HepG2 (cell line): Measurements from ENCODE around the gene SOSTDC1. TPM values are rescaled to one million over a fixed set of nuclear protein-coding genes. Genes with fewer than 3 reads are reported as not detected.

Experiments used
- ATAC-seq: fragments of 200-7000 bp; cut with Tn5 transposase; 3 replicates; pipeline ENCODE4 v1.9.1; 2020; ENCODE audit warnings: mild to moderate bottlenecking, moderate library complexity
- BruUV-seq: library from RNA; stranded (reverse); fragments of 400-500 nt; replicated peaks from 2 replicates; lab custom pipeline; 2021; lab: Mats Ljungman, UMichigan
- CTCF ChIA-PET: fragments of 300-600 bp; formaldehyde crosslinking; extraction: SDS; loops from one replicate; lab custom pipeline; 2021; ENCODE audit warnings: low total read pairs, inconsistent platforms, low intra/inter-chr PET ratio; lab: Yijun Ruan, JAX
- POLR2A ChIA-PET: fragments of 350-600 bp; sonication (Branson Sonifier 250); formaldehyde crosslinking; loops from one replicate; lab custom pipeline; 2020; ENCODE audit warnings: antibody characterized with exemption, inconsistent platforms; lab: Yijun Ruan, JAX
- DNase-seq: peaks from one replicate; pipeline ENCODE4 v3.0.0-alpha.2; 2015; ENCODE audit warnings: low spot score
- FAIRE-seq: peaks from 3 replicates; lab custom pipeline; 2011; peaks lifted over from hg19 to GRCh38; lab: Jason Lieb, UNC
- H2AFZ ChIP-seq: one replicate; pipeline ENCODE4 v1.6.1; 2011; ENCODE audit warnings: low read length, inconsistent platforms
- H3K27ac ChIP-seq: fragments of 300-600 bp; 3 replicates; pipeline ENCODE4 v1.8.0; 2011; ENCODE audit warnings: mixed run types, mild to moderate bottlenecking, mixed read lengths, low read length, inconsistent platforms; ENCODE audit not compliant: insufficient read depth; ENCODE audit errors: extremely low read length
- H3K27me3 ChIP-seq, 2 experiments: fragments of 200-600 bp in 1 of 2; 2 replicates in 1 of 2; 3 replicates in 1 of 2; pipeline versions ENCODE4 v1.6.0 to v1.8.0; 2011; ENCODE audit warnings: low read length in 2 of 2, mild to moderate bottlenecking in 2 of 2, moderate library complexity in 2 of 2, inconsistent platforms in 1 of 2; ENCODE audit not compliant: insufficient read depth in 2 of 2, control insufficient read depth in 1 of 2
- H3K36me3 ChIP-seq, 2 experiments: fragments of 200-600 bp in 1 of 2; replicated peaks in 1 of 2; 2 replicates in 1 of 2; 3 replicates in 1 of 2; pipeline versions ENCODE4 v1.5.1 to v1.8.0; 2011; ENCODE audit warnings: low read length in 2 of 2, inconsistent platforms in 1 of 2; ENCODE audit not compliant: insufficient read depth in 2 of 2, control insufficient read depth in 1 of 2
- H3K4me1 ChIP-seq: 2 replicates; pipeline ENCODE4 v1.5.1; 2012; ENCODE audit warnings: low read length, inconsistent platforms; ENCODE audit not compliant: insufficient read depth
- H3K4me2 ChIP-seq: 2 replicates; pipeline ENCODE4 v1.6.0; 2011; ENCODE audit warnings: low read depth, low read length, inconsistent platforms
- H3K4me3 ChIP-seq, 3 experiments: fragments of 200-600 bp in 1 of 3; sonication (generic), shearing (Covaris generic) in 1 of 3; replicated peaks in 1 of 3; 2 replicates each; pipeline ENCODE4 v1.5.1; 2011 to 2016; ENCODE audit warnings: low read length in 3 of 3, inconsistent platforms in 2 of 3, low read depth in 2 of 3, mild to moderate bottlenecking in 2 of 3, control low read depth in 1 of 3, mixed read lengths in 1 of 3; ENCODE audit not compliant: insufficient read depth in 1 of 3
- H3K79me2 ChIP-seq: one replicate; pipeline ENCODE4 v1.6.1; 2011; ENCODE audit warnings: low read length, inconsistent platforms; ENCODE audit not compliant: insufficient read depth
- H3K9ac ChIP-seq: 2 replicates; pipeline ENCODE4 v1.6.0; 2011; ENCODE audit warnings: mild to moderate bottlenecking, low read depth, low read length, inconsistent platforms; ENCODE audit not compliant: insufficient read depth
- H3K9me3 ChIP-seq: 2 replicates; pipeline ENCODE4 v1.5.1; 2012; ENCODE audit warnings: mild to moderate bottlenecking, low read length
- H4K20me1 ChIP-seq: 2 replicates; pipeline ENCODE4 v1.6.0; 2011; ENCODE audit warnings: inconsistent platforms, mild to moderate bottlenecking, low read length, moderate library complexity; ENCODE audit not compliant: insufficient read depth
- MXD4 ChIP-seq: IDR thresholded peaks from 2 replicates; pipeline ENCODE4 v1.6.1; 2016; ENCODE audit warnings: mild to moderate bottlenecking, missing biosample characterization, missing genetic modification reagents
- SMAD1 ChIP-seq: sonication (generic); formaldehyde crosslinking; IDR thresholded peaks from 2 replicates; pipeline ENCODE4 v1.4.0; 2020; ENCODE audit warnings: missing genetic modification reagents, low read depth, mild to moderate bottlenecking, borderline replicate concordance
- in situ Hi-C: cut with HindIII; loops from 2 replicates; pipeline ENCODE4 v1.10.0; 2017; ENCODE audit warnings: low pct_unique_long_range_greater_than_20kb; ENCODE audit not compliant: extremely low pct_ligation_motif_present
- intact Hi-C: fragments of 100-400 bp; cut with micrococcal nuclease; formaldehyde crosslinking; loops from one replicate; pipeline ENCODE4 v1.10.0; 2022; ENCODE audit not compliant: unreplicated experiment
- polyA plus RNA-seq, 8 experiments: library from polyadenylated mRNA; depleted of rRNA in 3 of 8; stranded (reverse) in 7 of 8; unstranded in 1 of 8; fragments of >200 nt; fragmentation: Illumina TruSeq in 4 of 8; extraction: Trizol in 4 of 8; gene quantifications; 2 replicates each; pipeline versions ENCODE4 v1.2.1 to v1.2.3, GENCODE V29; 2011 to 2016; ENCODE audit warnings: low read depth in 4 of 8, missing spikeins in 1 of 8, mixed read lengths in 1 of 8; ENCODE audit not compliant: insufficient read depth in 1 of 8
- total RNA-seq, 5 experiments: library from RNA; depleted of rRNA; stranded (reverse); fragments of >200 nt; fragmentation: Illumina TruSeq; extraction: Trizol; gene quantifications; 2 replicates each; pipeline ENCODE4 v1.2.3, GENCODE V29; 2016; ENCODE audit warnings: low read depth in 1 of 5
- TF ChIP-seq, protein P1 (sequence below): sonication (generic); formaldehyde crosslinking; IDR thresholded peaks from 2 replicates; pipeline ENCODE4 v1.4.0; 2020; ENCODE audit warnings: mild to moderate bottlenecking, missing genetic modification reagents
- TF ChIP-seq, protein P2 (sequence below): sonication (generic); formaldehyde crosslinking; IDR thresholded peaks from 2 replicates; pipeline ENCODE4 v1.4.0; 2020; ENCODE audit warnings: missing genetic modification reagents, borderline replicate concordance

SOSTDC1 gene
- total and polyA plus RNA-seq, 2 of the 13 experiments (the other 11 are each of a cell fraction or from before 2014, with no cell fraction given), result not detected

DNA sequence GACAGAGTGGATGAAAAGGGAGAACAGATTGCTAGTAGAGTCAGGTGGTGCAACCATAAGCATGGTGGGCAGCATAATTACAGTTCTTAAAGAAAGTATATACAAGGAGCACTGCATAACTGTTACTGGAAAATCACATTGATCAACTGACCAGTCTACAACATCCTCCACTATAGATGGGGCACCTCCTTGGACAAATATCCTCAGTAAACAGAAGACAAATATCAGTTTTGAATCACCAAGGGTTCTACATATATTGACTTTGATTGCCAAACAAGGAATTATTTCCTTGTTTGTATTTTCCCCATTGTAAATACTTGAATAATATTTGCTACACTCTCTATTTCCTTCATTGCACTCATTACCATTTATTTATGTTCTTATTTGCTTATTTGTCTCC is 26.6 kb downstream of the SOSTDC1 start:
- Histone ChIP-seq H3K27me3 (no peaks in the 10 kb centered on the region), H4K20me1 (no peaks in the 10 kb centered on the region), H3K9me3 (no peaks in the 10 kb centered on the region), H3K4me1 (no peaks in the 10 kb centered on the region), H3K36me3 (no peaks in the 10 kb centered on the region), H3K4me2 (no peak overlapping the region), H3K4me3 (no peak overlapping the region), H3K79me2 (no peaks in the 10 kb centered on the region), H3K9ac (no peak overlapping the region), H2AFZ (no peak overlapping the region), H3K27ac (no peak overlapping the region)
- in situ Hi-C loops (no loop called here), intact Hi-C loops (loop anchor here (10.0 kb wide), 1 partner anchor 364 kb away; no protein-coding TSS in a partner anchor)
- ChIA-PET CTCF (no interaction called here), POLR2A (no interaction called here)
- ATAC-seq (no peak), DNase-seq (no peak), FAIRE-seq (no peak)
- TF ChIP-seq MXD4 (CRISPR knock-in tag) (no peak), SMAD1 (CRISPR knock-in tag) (no peak)
- TF ChIP-seq, protein P1, sequence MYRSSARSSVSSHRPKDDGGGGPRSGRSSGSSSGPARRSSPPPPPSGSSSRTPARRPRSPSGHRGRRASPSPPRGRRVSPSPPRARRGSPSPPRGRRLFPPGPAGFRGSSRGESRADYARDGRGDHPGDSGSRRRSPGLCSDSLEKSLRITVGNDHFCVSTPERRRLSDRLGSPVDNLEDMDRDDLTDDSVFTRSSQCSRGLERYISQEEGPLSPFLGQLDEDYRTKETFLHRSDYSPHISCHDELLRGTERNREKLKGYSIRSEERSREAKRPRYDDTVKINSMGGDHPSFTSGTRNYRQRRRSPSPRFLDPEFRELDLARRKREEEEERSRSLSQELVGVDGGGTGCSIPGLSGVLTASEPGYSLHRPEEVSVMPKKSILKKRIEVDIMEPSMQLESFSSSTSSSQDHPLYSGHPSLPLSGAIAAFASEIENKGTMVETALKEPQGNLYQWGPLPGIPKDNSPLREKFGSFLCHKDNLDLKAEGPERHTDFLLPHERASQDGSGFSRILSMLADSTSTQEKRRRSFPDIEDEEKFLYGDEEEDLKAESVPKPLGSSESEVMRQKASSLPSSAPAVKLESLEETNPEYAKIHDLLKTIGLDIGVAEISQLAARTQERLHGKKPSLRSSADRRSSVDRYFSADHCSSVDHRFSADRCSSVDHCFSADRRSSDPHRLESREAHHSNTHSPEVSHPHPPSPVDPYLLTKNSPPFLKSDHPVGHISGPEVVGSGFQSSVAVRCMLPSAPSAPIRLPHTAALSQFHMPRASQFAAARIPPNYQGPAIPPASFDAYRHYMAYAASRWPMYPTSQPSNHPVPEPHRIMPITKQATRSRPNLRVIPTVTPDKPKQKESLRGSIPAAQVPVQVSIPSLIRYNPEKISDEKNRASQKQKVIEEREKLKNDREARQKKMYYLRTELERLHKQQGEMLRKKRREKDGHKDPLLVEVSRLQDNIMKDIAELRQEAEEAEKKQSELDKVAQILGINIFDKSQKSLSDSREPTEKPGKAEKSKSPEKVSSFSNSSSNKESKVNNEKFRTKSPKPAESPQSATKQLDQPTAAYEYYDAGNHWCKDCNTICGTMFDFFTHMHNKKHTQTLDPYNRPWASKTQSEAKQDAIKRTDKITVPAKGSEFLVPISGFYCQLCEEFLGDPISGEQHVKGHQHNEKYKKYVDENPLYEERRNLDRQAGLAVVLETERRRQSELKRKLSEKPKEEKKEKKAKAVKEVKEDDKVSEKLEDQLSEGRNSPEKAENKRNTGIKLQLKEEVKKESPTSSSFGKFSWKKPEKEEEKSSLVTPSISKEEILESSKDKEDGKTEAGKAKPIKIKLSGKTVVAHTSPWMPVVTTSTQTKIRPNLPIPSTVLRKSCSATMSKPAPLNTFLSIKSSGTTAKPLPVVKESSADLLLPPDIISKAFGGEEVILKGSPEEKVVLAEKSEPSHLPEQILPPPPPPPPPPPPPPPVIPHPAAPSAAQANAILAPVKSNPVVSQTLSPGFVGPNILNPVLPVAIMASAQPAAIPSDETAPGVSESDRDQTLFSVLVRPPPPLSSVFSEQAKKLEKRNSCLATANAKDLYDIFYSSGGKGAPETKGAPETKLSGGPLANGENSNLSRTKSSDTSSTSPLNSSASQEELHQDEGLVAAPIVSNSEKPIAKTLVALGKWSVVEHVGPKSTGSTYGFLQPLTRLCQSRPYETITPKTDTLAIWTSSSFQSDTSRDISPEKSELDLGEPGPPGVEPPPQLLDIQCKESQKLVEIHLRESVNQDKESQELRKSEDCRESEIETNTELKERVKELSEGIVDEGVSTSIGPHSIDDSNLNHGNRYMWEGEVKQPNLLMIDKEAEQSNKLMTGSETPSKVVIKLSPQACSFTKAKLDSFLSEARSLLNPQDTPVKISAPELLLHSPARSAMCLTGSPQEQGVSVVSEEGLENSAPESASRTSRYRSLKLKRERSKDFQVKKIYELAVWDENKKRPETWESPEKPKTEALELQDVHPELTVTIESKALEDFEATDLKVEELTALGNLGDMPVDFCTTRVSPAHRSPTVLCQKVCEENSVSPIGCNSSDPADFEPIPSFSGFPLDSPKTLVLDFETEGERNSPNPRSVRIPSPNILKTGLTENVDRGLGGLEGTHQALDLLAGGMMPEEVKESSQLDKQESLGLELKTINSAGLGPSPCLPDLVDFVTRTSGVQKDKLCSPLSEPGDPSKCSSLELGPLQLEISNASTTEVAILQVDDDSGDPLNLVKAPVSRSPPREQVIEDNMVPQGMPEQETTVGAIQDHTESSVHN (CRISPR knock-in tag), result no peak
- TF ChIP-seq, protein P2, sequence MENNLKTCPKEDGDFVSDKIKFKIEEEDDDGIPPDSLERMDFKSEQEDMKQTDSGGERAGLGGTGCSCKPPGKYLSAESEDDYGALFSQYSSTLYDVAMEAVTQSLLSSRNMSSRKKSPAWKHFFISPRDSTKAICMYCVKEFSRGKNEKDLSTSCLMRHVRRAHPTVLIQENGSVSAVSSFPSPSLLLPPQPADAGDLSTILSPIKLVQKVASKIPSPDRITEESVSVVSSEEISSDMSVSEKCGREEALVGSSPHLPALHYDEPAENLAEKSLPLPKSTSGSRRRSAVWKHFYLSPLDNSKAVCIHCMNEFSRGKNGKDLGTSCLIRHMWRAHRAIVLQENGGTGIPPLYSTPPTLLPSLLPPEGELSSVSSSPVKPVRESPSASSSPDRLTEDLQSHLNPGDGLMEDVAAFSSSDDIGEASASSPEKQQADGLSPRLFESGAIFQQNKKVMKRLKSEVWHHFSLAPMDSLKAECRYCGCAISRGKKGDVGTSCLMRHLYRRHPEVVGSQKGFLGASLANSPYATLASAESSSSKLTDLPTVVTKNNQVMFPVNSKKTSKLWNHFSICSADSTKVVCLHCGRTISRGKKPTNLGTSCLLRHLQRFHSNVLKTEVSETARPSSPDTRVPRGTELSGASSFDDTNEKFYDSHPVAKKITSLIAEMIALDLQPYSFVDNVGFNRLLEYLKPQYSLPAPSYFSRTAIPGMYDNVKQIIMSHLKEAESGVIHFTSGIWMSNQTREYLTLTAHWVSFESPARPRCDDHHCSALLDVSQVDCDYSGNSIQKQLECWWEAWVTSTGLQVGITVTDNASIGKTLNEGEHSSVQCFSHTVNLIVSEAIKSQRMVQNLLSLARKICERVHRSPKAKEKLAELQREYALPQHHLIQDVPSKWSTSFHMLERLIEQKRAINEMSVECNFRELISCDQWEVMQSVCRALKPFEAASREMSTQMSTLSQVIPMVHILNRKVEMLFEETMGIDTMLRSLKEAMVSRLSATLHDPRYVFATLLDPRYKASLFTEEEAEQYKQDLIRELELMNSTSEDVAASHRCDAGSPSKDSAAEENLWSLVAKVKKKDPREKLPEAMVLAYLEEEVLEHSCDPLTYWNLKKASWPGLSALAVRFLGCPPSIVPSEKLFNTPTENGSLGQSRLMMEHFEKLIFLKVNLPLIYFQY (CRISPR knock-in tag), result no peak
- no TSS peak for BruUV-seq
